PFSK-1 (cell line): ENCODE measurements around the gene CCRL2.

Source experiments
- POLR2AphosphoS5 ChIP-seq: IDR thresholded peaks from 2 replicates; pipeline ENCODE4 v1.6.1; 2012; ENCODE audit warnings: low read depth, mild to moderate bottlenecking, control low read depth, low read length, moderate library complexity
- TAF1 ChIP-seq: IDR thresholded peaks from 2 replicates; pipeline ENCODE4 v1.6.1; 2012; ENCODE audit warnings: low read length, control low read depth, borderline replicate concordance; ENCODE audit not compliant: insufficient read depth
- TF ChIP-seq, protein P1 (sequence below), 2 experiments: IDR thresholded peaks; 2 replicates each; pipeline versions ENCODE4 v1.6.1 to v1.8.0; 2011 to 2012; ENCODE audit warnings: low read depth in 2 of 2, low read length in 2 of 2, control low read depth in 1 of 2, inconsistent platforms in 1 of 2, mild to moderate bottlenecking in 1 of 2, moderate library complexity in 1 of 2; ENCODE audit not compliant: insufficient read depth in 1 of 2

DNA sequence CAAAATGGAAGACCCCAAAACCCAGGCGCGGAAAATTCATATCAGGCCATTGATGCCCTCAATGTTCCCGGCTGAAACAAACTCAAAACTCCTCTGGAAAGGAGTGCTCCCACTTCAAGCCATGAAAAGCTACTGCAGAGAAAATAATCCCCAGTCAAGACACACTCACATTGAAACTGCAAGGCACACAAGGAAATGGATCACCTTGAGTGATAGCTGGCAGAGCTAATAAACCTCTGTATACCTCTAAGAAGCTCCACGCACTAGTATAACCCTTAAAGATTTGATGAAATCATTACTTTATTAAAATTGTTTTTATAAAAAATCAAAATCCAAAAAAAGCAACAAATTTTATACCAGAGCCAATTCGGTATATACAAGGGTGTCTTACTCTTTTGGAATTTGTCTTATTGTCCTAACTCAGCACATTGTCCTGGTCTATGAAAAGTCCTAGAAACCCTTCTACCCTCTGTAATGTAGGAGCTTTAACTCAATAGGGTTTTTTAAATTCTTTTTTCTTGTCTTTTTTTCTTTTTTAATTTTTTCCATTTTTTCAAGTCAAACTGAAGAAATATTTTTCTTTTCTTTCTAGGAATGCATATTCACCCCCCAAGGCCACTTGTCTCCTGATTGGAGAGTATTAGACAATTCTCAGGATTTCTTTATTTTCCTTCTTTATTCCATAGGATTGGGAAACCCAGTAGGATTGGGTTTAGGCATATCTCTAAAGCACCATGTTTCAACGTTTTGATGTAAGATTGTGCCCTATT, 8.7 kb upstream of the CCRL2 start:
- TF ChIP-seq, protein P1, sequence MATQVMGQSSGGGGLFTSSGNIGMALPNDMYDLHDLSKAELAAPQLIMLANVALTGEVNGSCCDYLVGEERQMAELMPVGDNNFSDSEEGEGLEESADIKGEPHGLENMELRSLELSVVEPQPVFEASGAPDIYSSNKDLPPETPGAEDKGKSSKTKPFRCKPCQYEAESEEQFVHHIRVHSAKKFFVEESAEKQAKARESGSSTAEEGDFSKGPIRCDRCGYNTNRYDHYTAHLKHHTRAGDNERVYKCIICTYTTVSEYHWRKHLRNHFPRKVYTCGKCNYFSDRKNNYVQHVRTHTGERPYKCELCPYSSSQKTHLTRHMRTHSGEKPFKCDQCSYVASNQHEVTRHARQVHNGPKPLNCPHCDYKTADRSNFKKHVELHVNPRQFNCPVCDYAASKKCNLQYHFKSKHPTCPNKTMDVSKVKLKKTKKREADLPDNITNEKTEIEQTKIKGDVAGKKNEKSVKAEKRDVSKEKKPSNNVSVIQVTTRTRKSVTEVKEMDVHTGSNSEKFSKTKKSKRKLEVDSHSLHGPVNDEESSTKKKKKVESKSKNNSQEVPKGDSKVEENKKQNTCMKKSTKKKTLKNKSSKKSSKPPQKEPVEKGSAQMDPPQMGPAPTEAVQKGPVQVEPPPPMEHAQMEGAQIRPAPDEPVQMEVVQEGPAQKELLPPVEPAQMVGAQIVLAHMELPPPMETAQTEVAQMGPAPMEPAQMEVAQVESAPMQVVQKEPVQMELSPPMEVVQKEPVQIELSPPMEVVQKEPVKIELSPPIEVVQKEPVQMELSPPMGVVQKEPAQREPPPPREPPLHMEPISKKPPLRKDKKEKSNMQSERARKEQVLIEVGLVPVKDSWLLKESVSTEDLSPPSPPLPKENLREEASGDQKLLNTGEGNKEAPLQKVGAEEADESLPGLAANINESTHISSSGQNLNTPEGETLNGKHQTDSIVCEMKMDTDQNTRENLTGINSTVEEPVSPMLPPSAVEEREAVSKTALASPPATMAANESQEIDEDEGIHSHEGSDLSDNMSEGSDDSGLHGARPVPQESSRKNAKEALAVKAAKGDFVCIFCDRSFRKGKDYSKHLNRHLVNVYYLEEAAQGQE (IDR thresholded peaks at IDR 0.05; ENCODE audit: insufficient read depth in 1 of 2, low read depth in 2 of 2, low read length in 2 of 2): no peak
- no peak for TF ChIP-seq POLR2AphosphoS5
- no peak for TF ChIP-seq TAF1
